Measurements from ENCODE around the gene SHC3.

The SHC3 gene

GRCh38 chr9:89185980-89186379, 7.4 kb upstream of the SHC3 start:
- DNase-seq: no peak

GRCh38 chr9:89183146-89183545, 4.5 kb upstream of the SHC3 start:
- DNase-seq: no peak

GRCh38 chr9:89182369-89182768, 3.8 kb upstream of the SHC3 start:
- no peak for DNase-seq

GRCh38 chr9:89179895-89180734, 1.5 kb upstream of the SHC3 start:
- DNase-seq: peak; percentile 85

GRCh38 chr9:89179540-89179894, 899 bp upstream of the SHC3 start:
- DNase-seq: no peak

GRCh38 chr9:89178830-89179539, 367 bp upstream of the SHC3 start:
- DNase-seq: no peak

GRCh38 chr9:89177012-89177943, 1.3 kb downstream of the SHC3 start:
- no peak for DNase-seq

GRCh38 chr9:89175828-89176261, 2.8 kb downstream of the SHC3 start:
- DNase-seq: no peak

GRCh38 chr9:89174291-89174690, 4.3 kb downstream of the SHC3 start:
- no peak for DNase-seq

GRCh38 chr9:89173072-89173471, 5.5 kb downstream of the SHC3 start:
- DNase-seq: no peak

GRCh38 chr9:89172398-89172797, 6.2 kb downstream of the SHC3 start:
- DNase-seq: no peak

- no peak for DNase-seq
Measured at GRCh38 chr9:89171693-89172092, 6.9 kb downstream of the SHC3 start.

- DNase-seq: no peak
Measured at GRCh38 chr9:89171231-89171630, 7.4 kb downstream of the SHC3 start.

GRCh38 chr9:89168901-89169813, 9.5 kb downstream of the SHC3 start:
- no peak for DNase-seq

GRCh38 chr9:89167788-89168187, 10.8 kb downstream of the SHC3 start:
- no peak for DNase-seq

GRCh38 chr9:89166852-89167251, 11.8 kb downstream of the SHC3 start:
- DNase-seq: no peak

GRCh38 chr9:89165880-89166279, 12.7 kb downstream of the SHC3 start:
- no peak for DNase-seq

GRCh38 chr9:89165341-89165740, 13.3 kb downstream of the SHC3 start:
- no peak for DNase-seq

GRCh38 chr9:89161221-89161620, 17.4 kb downstream of the SHC3 start:
- DNase-seq: no peak

GRCh38 chr9:89160806-89161205, 17.8 kb downstream of the SHC3 start:
- DNase-seq: no peak

GRCh38 chr9:89154651-89155336, 23.8 kb downstream of the SHC3 start:
- no peak for DNase-seq

- no peak for DNase-seq
Measured at GRCh38 chr9:89154218-89154617, 24.4 kb downstream of the SHC3 start.

Measured in NCI-H345 (cell line).